Stimulated activated CD4-positive, alpha-beta T cell treated with anti-CD3 and anti-CD28 coated beads, Interleukin-12 subunit alpha, Interleukin-12 subunit beta, amount 100 ng/mL, for 24 hours (primary cell): ENCODE data around the gene MSI2.

Experiments
- DNase-seq, 2 experiments: peaks; one replicate each; pipeline ENCODE4 v3.0.0-alpha.2; 2020; ENCODE audit warnings: low read depth in 2 of 2

Gene MSI2

DNA sequence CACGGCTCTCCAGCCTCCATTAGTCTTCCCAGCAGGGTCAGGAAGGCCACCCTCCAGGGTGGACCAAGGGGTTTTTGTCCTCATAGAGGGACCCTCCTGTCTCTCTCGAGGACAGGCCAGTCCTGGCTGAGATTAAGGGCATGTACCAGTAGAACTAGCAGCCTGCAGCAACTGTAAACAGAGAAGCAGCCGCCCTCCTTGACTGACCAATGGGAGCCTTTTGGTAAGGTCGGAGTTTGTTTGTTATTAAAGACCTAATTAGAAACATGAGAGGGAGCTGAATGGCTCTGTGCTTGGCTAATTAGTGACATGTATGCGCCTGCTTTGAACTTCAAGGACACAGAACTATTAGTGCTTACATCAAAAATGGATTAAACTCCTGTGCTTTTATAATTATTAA lies 408.8 kb downstream of the MSI2 start:
- DNase-seq: no peak

- no peak for DNase-seq
Measured at GRCh38 chr17:57665696-57666095, 409.4 kb downstream of the MSI2 start.

DNA sequence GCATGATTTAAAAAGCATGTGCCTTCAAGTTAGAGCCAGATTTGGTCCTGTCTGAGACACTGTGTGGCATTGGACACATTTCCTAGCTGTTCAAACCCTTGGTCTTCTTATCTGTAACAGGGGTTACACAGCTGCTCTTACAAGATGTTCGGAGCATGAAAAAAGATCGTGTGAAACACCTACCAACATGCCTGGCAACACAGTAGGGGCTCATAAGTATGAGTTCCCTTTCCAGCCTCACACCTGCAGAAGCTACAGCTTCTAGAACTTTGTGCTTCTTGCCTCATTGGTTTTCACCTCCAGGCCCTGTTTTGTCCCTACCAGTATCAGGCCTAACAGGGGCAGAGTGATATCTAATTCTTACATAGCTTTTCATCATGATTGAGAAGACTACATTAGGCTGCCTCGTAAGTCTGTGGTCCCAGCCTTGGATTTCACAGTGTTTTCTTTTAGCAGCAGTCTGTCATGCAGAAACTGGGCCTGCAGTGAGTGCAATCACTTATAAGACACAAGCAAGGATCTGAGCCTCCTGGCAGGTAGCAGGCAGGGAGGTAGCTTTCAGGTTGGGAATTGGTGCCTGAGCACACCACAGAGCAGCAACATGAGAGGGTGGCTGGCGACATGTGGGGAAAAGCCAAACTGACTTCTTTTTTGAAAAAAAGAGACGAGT lies 410.0 kb downstream of the MSI2 start:
- no peak for DNase-seq

- no peak for DNase-seq
Measured at GRCh38 chr17:57666946-57667345, 410.6 kb downstream of the MSI2 start.

- no peak for DNase-seq
Measured at GRCh38 chr17:57667461-57667923, 411.2 kb downstream of the MSI2 start.

DNA sequence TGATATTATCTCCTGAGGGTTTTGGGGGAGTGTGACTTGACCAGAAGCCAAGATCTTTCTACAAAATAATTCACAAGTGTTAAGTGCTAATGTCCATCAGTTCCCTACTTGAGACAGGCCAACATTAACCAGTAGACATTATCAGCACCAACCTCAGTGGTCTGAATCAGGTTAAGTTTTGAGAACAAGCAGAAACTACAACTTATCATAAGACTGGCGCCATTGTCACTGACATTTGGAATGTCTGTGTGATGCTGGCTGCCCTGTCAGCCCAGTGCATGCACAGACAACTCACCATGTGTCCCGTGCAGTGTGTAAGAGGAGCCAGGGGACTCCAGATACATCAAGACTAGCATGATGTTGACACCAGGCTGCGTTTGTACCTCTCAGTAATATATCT lies 412.0 kb downstream of the MSI2 start:
- DNase-seq: no peak

DNA sequence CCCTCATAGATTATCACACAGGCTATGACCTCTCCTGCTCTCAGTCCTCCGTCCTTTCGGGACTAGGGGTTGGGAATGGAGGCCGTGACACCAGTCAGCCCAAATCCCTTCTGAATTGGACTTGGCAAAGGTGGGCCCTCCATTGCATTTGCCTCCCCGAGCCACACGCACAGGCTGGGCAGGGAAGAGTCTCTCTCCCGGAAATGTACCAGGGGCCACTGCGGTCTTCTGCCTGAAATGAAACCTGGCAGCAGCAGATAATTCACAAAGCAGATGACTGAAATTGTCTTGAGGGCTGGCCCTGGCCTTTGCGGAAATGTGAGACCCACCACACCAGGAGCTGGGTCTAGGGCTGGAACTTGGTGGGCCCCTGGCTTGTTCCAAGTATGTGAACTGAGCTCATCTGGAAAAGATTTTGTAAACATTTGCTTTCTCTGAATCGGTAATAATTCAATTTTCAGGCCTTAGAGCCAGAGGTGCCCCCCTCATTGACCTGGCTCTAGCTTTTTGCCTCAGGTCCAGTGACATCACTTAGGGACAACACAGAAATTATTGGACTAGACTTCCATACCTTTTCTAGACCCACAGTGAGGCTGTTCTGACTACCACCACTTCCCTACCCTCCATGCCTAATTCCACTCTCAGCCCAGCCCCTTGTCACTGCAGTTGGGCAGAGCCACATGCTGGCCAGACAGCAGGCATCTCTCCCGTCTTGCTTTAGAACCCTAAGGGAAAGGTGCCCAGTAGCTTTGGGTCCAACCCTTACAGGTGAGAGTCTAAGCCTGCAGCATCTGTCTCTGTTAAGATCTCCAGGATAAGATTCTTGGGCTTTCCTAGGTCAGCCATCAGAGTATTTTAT lies 413.6 kb downstream of the MSI2 start:
- no peak for DNase-seq

- no peak for DNase-seq
Measured at GRCh38 chr17:57670769-57671569, 414.6 kb downstream of the MSI2 start.

DNA sequence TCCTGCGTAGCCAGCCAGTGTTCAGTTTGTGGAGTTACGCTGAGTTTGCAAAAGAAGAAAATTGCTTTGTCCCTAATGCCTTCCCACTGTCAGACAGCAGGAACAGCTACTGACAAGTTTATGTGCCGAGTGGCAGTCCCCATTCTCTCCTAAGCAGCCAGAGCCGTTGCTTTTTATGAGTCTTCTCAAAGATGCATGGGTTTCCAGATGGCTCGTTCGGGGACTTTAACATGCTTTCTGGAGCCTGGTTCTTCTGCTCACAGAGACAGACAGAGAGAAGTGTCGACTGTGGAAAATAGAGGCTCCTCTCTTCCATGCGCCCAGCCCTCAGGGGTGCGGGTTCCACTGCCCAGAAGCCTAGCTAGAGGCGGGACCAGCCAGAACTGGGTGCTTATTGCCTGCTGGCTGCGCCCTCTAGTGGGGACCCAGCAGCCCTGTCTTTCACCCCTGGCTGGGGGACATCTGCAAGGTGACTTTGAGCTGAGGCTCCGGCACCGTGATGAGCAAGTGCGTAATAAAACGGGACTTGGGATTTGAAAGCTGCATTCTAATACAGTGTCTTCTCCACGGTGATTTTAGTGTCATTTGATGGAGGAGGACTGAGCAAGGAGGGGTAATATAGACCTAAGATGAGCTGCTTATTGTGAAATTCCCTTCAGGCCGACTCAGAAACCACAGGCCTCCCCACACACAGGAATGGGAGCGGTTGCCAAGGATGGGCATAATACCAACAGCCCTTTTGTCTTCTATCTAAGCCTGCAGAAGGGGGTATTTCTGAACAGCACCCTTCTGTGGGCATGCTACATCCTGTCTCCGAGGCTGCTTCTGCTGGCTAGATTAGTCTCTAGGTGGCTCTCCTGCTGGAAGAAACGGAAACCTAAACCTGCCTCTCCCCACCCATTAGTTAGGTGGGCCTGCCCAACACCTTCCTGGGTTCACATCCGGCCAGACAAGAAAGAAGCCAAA lies 415.6 kb downstream of the MSI2 start:
- peak; percentile 31 to 54 for DNase-seq

GRCh38 chr17:57672971-57673370 lies 416.6 kb downstream of the MSI2 start:
- no peak for DNase-seq

DNA sequence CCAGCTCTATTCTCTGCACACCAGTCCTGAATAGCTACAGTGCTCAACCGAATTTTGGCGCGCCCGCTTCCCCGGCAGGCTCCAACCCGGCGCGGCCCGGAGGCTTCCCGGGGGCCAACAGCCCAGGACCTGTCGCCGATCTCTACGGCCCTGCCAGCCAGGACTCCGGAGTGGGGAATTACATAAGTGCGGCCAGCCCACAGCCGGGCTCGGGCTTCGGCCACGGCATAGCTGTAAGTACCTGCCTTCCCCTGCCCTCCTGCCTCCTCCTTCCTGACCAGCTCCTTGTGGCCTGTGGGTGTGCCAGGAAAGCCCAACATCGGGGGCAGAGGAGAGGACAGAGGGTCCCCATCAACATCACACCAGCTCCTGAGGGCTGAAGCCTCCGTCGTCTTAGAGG lies 418.6 kb downstream of the MSI2 start:
- no peak for DNase-seq

DNA sequence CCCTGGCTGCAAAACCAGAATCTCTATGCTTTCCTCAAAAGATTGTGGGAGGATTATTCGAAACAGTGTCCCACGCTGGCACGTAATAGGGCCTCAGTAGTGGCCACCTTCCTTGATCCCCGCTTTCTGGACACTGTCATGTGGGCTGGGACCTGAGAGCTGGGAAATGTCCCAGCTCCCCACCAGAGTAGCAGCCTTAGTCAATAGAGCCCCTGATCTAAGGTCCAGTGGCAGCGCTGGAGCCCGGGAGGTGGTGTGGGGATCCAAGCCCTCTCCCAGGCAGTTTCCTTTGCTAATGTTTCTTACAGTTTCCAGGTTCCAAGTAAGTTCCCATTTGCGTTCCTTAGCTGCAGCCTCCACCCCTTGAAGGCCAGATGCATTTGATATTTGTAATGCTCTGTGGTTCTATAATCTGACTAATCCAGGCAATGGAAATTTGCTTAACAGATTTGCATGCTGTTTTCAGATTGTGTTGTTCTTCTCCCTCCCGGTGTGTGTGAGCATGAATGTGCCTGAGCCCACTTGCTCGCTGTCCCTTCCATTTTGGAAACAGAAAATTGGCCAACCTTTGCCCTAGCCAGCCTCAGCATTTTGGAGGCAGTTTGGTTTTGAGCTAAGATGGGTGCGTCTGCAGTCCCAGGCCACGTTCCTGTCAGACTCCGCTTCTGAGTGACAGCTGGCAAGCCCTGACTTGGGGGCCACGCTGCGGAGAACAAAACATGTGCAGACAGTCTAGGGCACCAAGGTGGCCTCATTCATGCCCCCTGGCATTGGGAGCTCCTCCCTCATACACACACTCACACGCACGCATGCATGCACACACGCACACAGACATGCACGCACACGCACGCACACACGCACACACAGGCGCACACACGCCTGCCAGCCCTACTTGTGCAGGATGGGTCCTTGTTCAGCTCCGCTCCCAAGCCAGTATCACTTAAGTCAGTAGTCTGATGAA lies 419.4 kb downstream of the MSI2 start:
- DNase-seq: no peak

DNA sequence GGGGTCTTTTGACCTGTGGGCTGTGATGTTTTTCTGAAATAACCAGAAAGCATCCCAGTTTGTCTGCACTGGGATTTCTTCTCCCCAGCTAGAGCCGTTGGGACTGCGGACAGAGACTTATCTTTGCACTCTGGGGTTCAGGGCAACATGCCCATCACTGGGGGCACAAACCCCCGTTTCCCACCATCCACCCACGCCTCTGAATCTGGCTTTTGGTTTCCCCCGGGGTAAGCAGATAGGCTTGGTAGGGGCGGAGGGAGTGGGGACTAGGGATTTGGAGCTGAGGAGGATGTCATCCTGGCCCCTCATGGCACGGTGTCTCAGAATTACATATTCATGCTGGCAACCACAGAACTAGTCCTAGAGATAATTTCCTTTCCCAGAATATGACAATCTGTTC lies 420.2 kb downstream of the MSI2 start:
- DNase-seq: no peak

DNA sequence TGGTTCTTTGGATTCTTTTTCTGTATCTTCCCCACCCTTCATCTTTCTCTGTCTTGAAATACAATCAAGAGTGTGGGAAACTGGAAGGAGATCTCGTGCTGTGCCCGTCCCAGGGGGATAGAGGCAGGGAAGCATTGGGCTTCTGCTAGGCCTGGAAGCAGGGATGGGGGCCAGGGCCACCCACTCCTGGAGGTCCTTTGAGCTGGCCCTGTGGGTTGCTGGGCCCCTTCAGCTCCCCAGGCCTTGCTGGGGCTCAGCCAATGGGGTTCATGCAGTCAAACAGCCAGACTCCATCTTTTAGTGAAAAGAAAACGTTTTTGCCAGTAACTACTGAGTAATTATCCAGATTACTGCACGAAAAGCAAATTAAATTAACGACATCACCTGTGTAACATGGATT lies 421.0 kb downstream of the MSI2 start:
- no peak for DNase-seq

DNA sequence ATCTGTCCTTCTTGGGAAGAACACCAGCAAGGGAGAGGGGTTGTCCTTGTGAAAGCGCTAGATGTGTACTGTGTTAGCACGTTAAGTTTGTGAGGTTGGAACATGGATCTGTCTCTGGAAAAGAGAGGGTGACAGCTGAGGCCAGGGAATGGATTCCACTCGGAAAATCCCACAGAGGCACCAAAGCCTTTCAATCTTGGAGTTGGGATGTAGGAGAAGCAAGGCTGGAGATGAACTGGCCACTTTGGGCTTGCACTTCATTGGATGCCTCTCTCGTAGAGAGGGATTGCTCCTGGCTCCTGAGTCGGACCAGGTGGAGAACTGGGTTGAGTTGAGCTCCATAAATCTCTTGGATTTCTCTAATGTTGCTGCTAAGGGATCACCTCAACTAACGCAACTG lies 421.5 kb downstream of the MSI2 start:
- no peak for DNase-seq

- DNase-seq: no peak
Measured at GRCh38 chr17:57678393-57678792, 422.1 kb downstream of the MSI2 start.

- DNase-seq: no peak
Measured at GRCh38 chr17:57679356-57679755, 423.0 kb downstream of the MSI2 start.

- DNase-seq: no peak
Measured at GRCh38 chr17:57679906-57680695, 423.8 kb downstream of the MSI2 start.

DNA sequence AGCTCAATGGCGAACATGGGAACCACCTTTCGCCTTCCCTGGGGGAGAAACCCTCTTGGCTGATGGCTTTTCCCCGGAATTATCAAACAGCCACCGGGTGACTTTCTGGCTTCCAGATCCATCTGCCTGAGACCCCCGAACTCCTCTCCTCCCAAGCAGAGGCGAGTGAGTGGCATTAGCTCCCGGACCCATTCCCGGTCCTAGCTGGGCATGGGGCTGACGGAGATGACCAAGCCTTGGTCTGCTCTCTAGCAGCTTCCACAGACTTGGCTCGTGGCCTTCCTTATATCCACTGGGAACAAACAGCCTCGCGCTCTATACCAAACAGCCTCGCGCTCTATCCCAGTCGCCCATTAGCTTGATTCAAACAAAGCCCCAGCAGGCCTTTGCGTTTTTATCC lies 426.4 kb downstream of the MSI2 start:
- no peak for DNase-seq
